Measurements from ENCODE around the gene FLNC. TPM values are rescaled to one million over a fixed set of nuclear protein-coding genes. Genes with fewer than 3 reads are reported as not detected.
A peak's percentile ranks its signal among the peaks of the same experiment; 100 is the strongest.

The FLNC gene
- total and polyA plus RNA-seq, 5 donors from 2014 or later, result not detected

GRCh38 chr7:128860158-128861073 lies 30.2 kb downstream of the FLNC start:
- no peak overlapping the region for H3K27ac Mint-ChIP-seq
- ATAC-seq (ENCODE audit: low read depth in 2 of 2) (no peak), DNase-seq (no peak)
- peak overlapping the region in 2 of 4 donors; percentile 61 to 62 for H3K4me3 Mint-ChIP-seq
- no peak overlapping the region for H3K27ac ChIP-seq (ENCODE audit: insufficient read depth, low read length, poor library complexity, severe bottlenecking)
- no peak overlapping the region for H3K4me3 ChIP-seq (ENCODE audit: low read depth, low read length)
- peaks cover 0 to 26% (median 19%) of the 10 kb centered on the region in 4 donors for H3K4me1 Mint-ChIP-seq
- no peaks in the 10 kb centered on the region for H3K9me3 ChIP-seq (ENCODE audit: control insufficient read depth in 2 of 2, low read length in 2 of 2)
- H3K36me3 Mint-ChIP-seq, result peaks cover 9% of the 10 kb centered on the region
- peaks cover 10% of the 10 kb centered on the region for H3K27me3 Mint-ChIP-seq
- peaks cover 19% of the 10 kb centered on the region for H3K4me1 ChIP-seq (ENCODE audit: control insufficient read depth, insufficient read depth, low read length, poor library complexity, severe bottlenecking)
- H3K27me3 ChIP-seq (ENCODE audit: control insufficient read depth, insufficient read depth, low read length), result no peaks in the 10 kb centered on the region
- H3K9me3 Mint-ChIP-seq, result peaks cover 0 to 2% (median 0%) of the 10 kb centered on the region in 7 donors
- peaks cover 7% of the 10 kb centered on the region for H3K36me3 ChIP-seq (ENCODE audit: control insufficient read depth, insufficient read depth, low read length)

GRCh38 chr7:128861957-128862570 lies 31.9 kb downstream of the FLNC start:
- peaks cover 19% of the 10 kb centered on the region for H3K4me1 ChIP-seq (ENCODE audit: control insufficient read depth, insufficient read depth, low read length, poor library complexity, severe bottlenecking)
- Mint-ChIP-seq H3K27ac (peak overlapping the region; percentile 63 to 98 (median 95)), H3K27me3 (peaks cover 10% of the 10 kb centered on the region), H3K4me1 (peaks cover 0 to 32% (median 23%) of the 10 kb centered on the region in 4 donors), H3K36me3 (peaks cover 19% of the 10 kb centered on the region), H3K9me3 (peaks cover 0 to 2% (median 0%) of the 10 kb centered on the region in 7 donors), H3K4me3 (peak overlapping the region; percentile 93 to 99 (median 98))
- H3K9me3 ChIP-seq (ENCODE audit: control insufficient read depth in 2 of 2, low read length in 2 of 2), result no peaks in the 10 kb centered on the region
- DNase-seq (no peak), ATAC-seq (ENCODE audit: low read depth in 2 of 2) (no peak)
- no peaks in the 10 kb centered on the region for H3K27me3 ChIP-seq (ENCODE audit: control insufficient read depth, insufficient read depth, low read length)
- H3K4me3 ChIP-seq (ENCODE audit: low read depth, low read length), result peak overlapping the region; percentile 96
- peak overlapping the region; percentile 74 for H3K27ac ChIP-seq (ENCODE audit: insufficient read depth, low read length, poor library complexity, severe bottlenecking)
- H3K36me3 ChIP-seq (ENCODE audit: control insufficient read depth, insufficient read depth, low read length), result peaks cover 11% of the 10 kb centered on the region

DNA sequence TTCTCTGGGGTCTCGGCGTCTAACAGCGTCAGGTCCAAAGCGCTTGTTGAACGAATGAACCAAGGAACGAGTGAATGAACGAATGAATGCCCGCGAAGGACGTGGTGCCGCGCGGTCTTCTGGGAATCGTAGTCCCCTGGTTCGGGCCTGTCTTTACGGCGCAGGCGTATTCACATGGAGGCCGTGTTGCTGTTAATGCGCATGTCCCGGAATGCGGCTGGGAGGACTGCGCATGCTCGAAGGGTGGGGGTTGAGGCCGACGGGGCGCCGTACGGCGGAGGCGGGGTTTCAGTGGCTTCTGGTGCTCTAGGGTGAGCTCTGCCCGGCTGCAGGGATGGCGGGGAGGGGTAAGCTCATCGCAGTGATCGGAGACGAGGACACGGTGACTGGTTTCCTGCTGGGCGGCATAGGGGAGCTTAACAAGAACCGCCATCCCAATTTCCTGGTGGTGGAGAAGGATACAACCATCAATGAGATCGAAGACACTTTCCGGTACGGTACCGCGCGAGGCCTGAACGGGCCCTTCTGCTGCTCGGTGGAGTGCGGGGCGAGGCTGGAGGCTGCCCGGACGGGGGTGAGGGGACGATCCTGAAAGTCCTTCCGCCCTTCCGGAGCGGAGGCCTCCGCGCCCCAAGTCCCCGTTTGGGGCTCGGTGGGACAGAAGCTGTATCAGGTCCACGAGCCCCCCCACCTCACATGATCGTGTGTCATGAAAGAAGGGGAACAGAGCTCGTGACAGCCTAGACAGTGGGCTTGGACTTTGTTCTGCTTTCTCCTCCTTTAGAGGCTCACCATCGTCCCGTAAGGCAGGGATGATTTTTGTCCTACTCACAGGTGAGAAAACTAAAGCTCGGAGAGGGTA lies 32.6 kb downstream of the FLNC start, which contains the start of gene ATP6V1F:
ATP6V1F (plus strand) TSS at position 286 of the 862 bp plus-strand sequence; CDS start at position 335, 49 bp downstream.
- peaks cover 19% of the 10 kb centered on the region for H3K36me3 Mint-ChIP-seq
- H3K27me3 Mint-ChIP-seq, result peaks cover 10% of the 10 kb centered on the region
- peaks cover 0 to 36% (median 23%) of the 10 kb centered on the region in 4 donors for H3K4me1 Mint-ChIP-seq
- H3K4me1 ChIP-seq (ENCODE audit: control insufficient read depth, insufficient read depth, low read length, poor library complexity, severe bottlenecking), result peaks cover 19% of the 10 kb centered on the region
- ATAC-seq (ENCODE audit: low read depth in 2 of 2) (peak; percentile 89 to 90), DNase-seq (peak; percentile 98 to 100 (median 98))
- H3K9me3 Mint-ChIP-seq, result peaks cover 0 to 2% (median 0%) of the 10 kb centered on the region in 7 donors
- peak within 1 kb of the TSS; percentile 93 to 99 (median 98) for H3K4me3 Mint-ChIP-seq
- peaks cover 11% of the 10 kb centered on the region for H3K36me3 ChIP-seq (ENCODE audit: control insufficient read depth, insufficient read depth, low read length)
- peak within 1 kb of the TSS; percentile 96 for H3K4me3 ChIP-seq (ENCODE audit: low read depth, low read length)
- no peaks in the 10 kb centered on the region for H3K9me3 ChIP-seq (ENCODE audit: control insufficient read depth in 2 of 2, low read length in 2 of 2)
- peak within 1 kb of the TSS; percentile 70 to 98 (median 95) for H3K27ac Mint-ChIP-seq
- H3K27ac ChIP-seq (ENCODE audit: insufficient read depth, low read length, poor library complexity, severe bottlenecking), result peak within 1 kb of the TSS; percentile 74
- H3K27me3 ChIP-seq (ENCODE audit: control insufficient read depth, insufficient read depth, low read length), result no peaks in the 10 kb centered on the region

DNA sequence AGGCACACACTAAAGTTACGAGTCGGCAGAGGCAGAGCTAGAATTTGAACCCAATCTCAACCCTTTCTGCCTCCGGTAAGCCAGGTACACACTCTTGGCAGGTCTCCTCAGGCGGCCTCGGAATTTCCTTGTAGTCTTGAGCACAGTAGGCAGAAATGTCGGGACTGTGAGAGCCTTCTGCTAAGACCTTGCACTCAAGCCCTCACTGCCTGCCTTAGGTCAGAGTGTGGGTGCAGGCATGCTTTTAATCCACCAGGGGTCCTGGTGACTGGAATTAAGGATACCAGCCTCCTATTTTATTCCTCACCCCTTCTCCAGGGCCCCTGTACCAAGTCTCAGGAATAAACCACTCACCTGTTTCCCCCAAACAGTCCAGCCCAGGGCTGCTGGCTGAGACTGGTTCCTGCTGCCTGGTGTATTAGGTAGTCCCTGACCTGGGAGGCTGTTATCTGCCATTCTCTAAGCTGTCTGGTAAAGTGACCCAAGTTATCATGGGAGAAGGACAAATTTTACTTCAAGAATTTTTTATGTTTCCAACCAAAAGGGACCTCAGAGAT lies 33.3 kb downstream of the FLNC start:
- Histone ChIP-seq H3K36me3 (ENCODE audit: control insufficient read depth, insufficient read depth, low read length) (peaks cover 11% of the 10 kb centered on the region), H3K9me3 (ENCODE audit: control insufficient read depth in 2 of 2, low read length in 2 of 2) (no peaks in the 10 kb centered on the region)
- peaks cover 10% of the 10 kb centered on the region for H3K27me3 Mint-ChIP-seq

DNA sequence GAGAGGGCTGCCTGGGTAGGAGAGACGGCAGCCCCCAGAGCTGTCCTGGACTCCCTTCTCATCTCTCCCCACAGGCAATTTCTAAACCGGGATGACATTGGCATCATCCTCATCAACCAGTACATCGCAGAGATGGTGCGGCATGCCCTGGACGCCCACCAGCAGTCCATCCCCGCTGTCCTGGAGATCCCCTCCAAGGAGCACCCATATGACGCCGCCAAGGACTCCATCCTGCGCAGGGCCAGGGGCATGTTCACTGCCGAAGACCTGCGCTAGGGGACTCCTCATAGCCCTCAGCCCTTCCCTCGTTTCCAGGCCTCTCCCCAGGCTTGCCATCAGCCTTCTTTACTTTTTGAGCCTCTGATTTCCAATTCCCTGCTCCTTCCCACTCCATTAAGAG lies 35.1 kb downstream of the FLNC start:
- no peaks in the 10 kb centered on the region for H3K9me3 ChIP-seq (ENCODE audit: control insufficient read depth in 2 of 2, low read length in 2 of 2)
- H3K36me3 Mint-ChIP-seq, result peaks cover 19% of the 10 kb centered on the region
- no peak overlapping the region for H3K4me3 ChIP-seq (ENCODE audit: low read depth, low read length)
- peaks cover 13% of the 10 kb centered on the region for H3K27me3 Mint-ChIP-seq
- H3K27ac Mint-ChIP-seq, result no peak overlapping the region
- H3K36me3 ChIP-seq (ENCODE audit: control insufficient read depth, insufficient read depth, low read length), result peaks cover 11% of the 10 kb centered on the region
- peak overlapping the region; percentile 13 to 95 (median 64) for H3K4me3 Mint-ChIP-seq
- no peaks in the 10 kb centered on the region for H3K9me3 Mint-ChIP-seq
- H3K4me1 ChIP-seq (ENCODE audit: control insufficient read depth, insufficient read depth, low read length, poor library complexity, severe bottlenecking), result peaks cover 37% of the 10 kb centered on the region
- no peak overlapping the region for H3K27ac ChIP-seq (ENCODE audit: insufficient read depth, low read length, poor library complexity, severe bottlenecking)
- peaks cover 0 to 45% (median 25%) of the 10 kb centered on the region in 4 donors for H3K4me1 Mint-ChIP-seq
- no peak for ATAC-seq (ENCODE audit: low read depth in 2 of 2)
- no peak for DNase-seq
- H3K27me3 ChIP-seq (ENCODE audit: control insufficient read depth, insufficient read depth, low read length), result no peaks in the 10 kb centered on the region

More for the DNA sequence above, 33.3 kb downstream of the FLNC start:
- ATAC-seq (ENCODE audit: low read depth in 2 of 2) (peak; percentile 16 to 31), DNase-seq (peak; percentile 20 to 75 (median 39))
- Histone ChIP-seq H3K4me1 (ENCODE audit: control insufficient read depth, insufficient read depth, low read length, poor library complexity, severe bottlenecking) (peaks cover 19% of the 10 kb centered on the region), H3K27ac (ENCODE audit: insufficient read depth, low read length, poor library complexity, severe bottlenecking) (peak overlapping the region; percentile 74), H3K4me3 (ENCODE audit: low read depth, low read length) (peak overlapping the region; percentile 96), H3K27me3 (ENCODE audit: control insufficient read depth, insufficient read depth, low read length) (no peaks in the 10 kb centered on the region)
- H3K4me3 Mint-ChIP-seq, result peak overlapping the region; percentile 93 to 99 (median 98)
- H3K36me3 Mint-ChIP-seq, result peaks cover 19% of the 10 kb centered on the region
- H3K9me3 Mint-ChIP-seq, result peaks cover 0 to 2% (median 0%) of the 10 kb centered on the region in 7 donors
- H3K4me1 Mint-ChIP-seq, result peaks cover 0 to 40% (median 23%) of the 10 kb centered on the region in 4 donors
- peak overlapping the region; percentile 70 to 98 (median 95) for H3K27ac Mint-ChIP-seq

GRCh38 chr7:128865996-128866877 lies 36.0 kb downstream of the FLNC start:
- peak overlapping the region in 3 of 4 donors; percentile 50 to 61 (median 55) for H3K4me3 Mint-ChIP-seq

More at GRCh38 chr7:128865996-128866877, 36.0 kb downstream of the FLNC start:
- H3K9me3 Mint-ChIP-seq, result no peaks in the 10 kb centered on the region
- Histone ChIP-seq H3K4me3 (ENCODE audit: low read depth, low read length) (no peak overlapping the region), H3K9me3 (ENCODE audit: control insufficient read depth in 2 of 2, low read length in 2 of 2) (no peaks in the 10 kb centered on the region), H3K27ac (ENCODE audit: insufficient read depth, low read length, poor library complexity, severe bottlenecking) (no peak overlapping the region), H3K36me3 (ENCODE audit: control insufficient read depth, insufficient read depth, low read length) (peaks cover 11% of the 10 kb centered on the region), H3K27me3 (ENCODE audit: control insufficient read depth, insufficient read depth, low read length) (no peaks in the 10 kb centered on the region), H3K4me1 (ENCODE audit: control insufficient read depth, insufficient read depth, low read length, poor library complexity, severe bottlenecking) (peaks cover 39% of the 10 kb centered on the region)
- peaks cover 0 to 48% (median 27%) of the 10 kb centered on the region in 4 donors for H3K4me1 Mint-ChIP-seq
- ATAC-seq (ENCODE audit: low read depth in 2 of 2) (no peak), DNase-seq (no peak)
- peak overlapping the region in 1 of 3 donors; percentile 5 for H3K27ac Mint-ChIP-seq
- H3K36me3 Mint-ChIP-seq, result peaks cover 19% of the 10 kb centered on the region
- H3K27me3 Mint-ChIP-seq, result peaks cover 14% of the 10 kb centered on the region

Measured in CD4-positive, CD25-positive, alpha-beta regulatory T cell (primary cell).